Esophagus squamous epithelium (tissue), 5 donors: ENCODE results near the gene FNDC3B. TPM values are rescaled to one million over a fixed set of nuclear protein-coding genes. Genes with fewer than 3 reads are reported as not detected.

Experiments used
- DNase-seq: peaks from one replicate; lab custom pipeline; 2025; lab: John Stamatoyannopoulos, UW
- H3K27ac ChIP-seq, 4 donors: fragments of 200-600 bp; sonication (generic); one replicate each; pipeline ENCODE4 v1.5.1; 2016 to 2019; ENCODE audit warnings: mild to moderate bottlenecking in 1 of 4
- H3K27me3 ChIP-seq, 4 donors: fragments of 200-600 bp; sonication (generic); 1 replicate in 3 of 4; 2 replicates in 1 of 4; pipeline versions ENCODE4 v1.5.1 to v1.6.0; 2017 to 2021; ENCODE audit warnings: antibody characterized with exemption in 1 of 4
- H3K36me3 ChIP-seq, 3 donors: fragments of 200-600 bp; sonication (generic); one replicate each; pipeline ENCODE4 v1.5.1; 2016 to 2019
- H3K4me1 ChIP-seq, 3 donors: fragments of 200-600 bp; sonication (generic); one replicate each; pipeline ENCODE4 v1.5.1; 2017 to 2019
- H3K4me3 ChIP-seq, 4 donors: fragments of 200-600 bp; sonication (generic); 1 replicate in 3 of 4; 2 replicates in 1 of 4; pipeline ENCODE4 v1.5.1; 2016 to 2019; ENCODE audit warnings: mild to moderate bottlenecking in 2 of 4, moderate library complexity in 1 of 4
- H3K9me3 ChIP-seq, 3 donors: fragments of 200-600 bp; sonication (generic); one replicate each; pipeline ENCODE4 v1.5.1; 2016 to 2019
- CTCF ChIP-seq, 6 experiments: fragments of 450-650 bp in 4 of 6; fragments of 200-600 bp in 2 of 6; sonication (generic) in 2 of 6; IDR thresholded peaks; one replicate each; pipeline ENCODE4 v1.5.1; 2016 to 2019; ENCODE audit warnings: antibody characterized with exemption in 6 of 6, mild to moderate bottlenecking in 4 of 6, moderate library complexity in 4 of 6
- POLR2A ChIP-seq, 4 donors: fragments of 450-650 bp; IDR thresholded peaks; one replicate each; pipeline ENCODE4 v1.6.1; 2017; ENCODE audit warnings: antibody characterized with exemption in 4 of 4, mild to moderate bottlenecking in 4 of 4, moderate library complexity in 3 of 4
- WGBS, 2 donors: methylation state at CpG; one replicate each; pipeline ENCODE4 v1.1.5; 2018; 5-methylcytosine and 5-hydroxymethylcytosine counted together
- intact Hi-C: fragments of 100-400 bp; cut with DNase I; formaldehyde crosslinking; loops from one replicate; pipeline ENCODE4 v1.15.0; 2022
- total RNA-seq, 4 donors: library from RNA; depleted of rRNA; stranded (reverse); fragments of >200 nt; gene quantifications; one replicate each; pipeline ENCODE4 v1.1.0, GENCODE V29; 2016
- donor health status: DM: yes; HTN: yes; CAD: no.

FNDC3B gene
- total RNA-seq, 4 donors from 2014 or later: 7.7 to 44.3 (median 20.4) TPM

- 17 to 71% methylated on average over 1 of the region's 1 CpG for WGBS, 2 donors
- intact Hi-C loops: no loop called here
- Histone ChIP-seq H3K36me3 (no peaks in the 10 kb centered on the region), H3K4me1 (no peaks in the 10 kb centered on the region), H3K27ac (no peak overlapping the region), H3K9me3 (no peaks in the 10 kb centered on the region), H3K27me3 (no peaks in the 10 kb centered on the region), H3K4me3 (no peak overlapping the region)
- TF ChIP-seq POLR2A (IDR thresholded peaks at IDR 0.05) (no peak), CTCF (IDR thresholded peaks at IDR 0.05) (no peak)
- no peak for DNase-seq
Measured at GRCh38 chr3:172021164-172021563, 18.2 kb upstream of the FNDC3B start.

DNA sequence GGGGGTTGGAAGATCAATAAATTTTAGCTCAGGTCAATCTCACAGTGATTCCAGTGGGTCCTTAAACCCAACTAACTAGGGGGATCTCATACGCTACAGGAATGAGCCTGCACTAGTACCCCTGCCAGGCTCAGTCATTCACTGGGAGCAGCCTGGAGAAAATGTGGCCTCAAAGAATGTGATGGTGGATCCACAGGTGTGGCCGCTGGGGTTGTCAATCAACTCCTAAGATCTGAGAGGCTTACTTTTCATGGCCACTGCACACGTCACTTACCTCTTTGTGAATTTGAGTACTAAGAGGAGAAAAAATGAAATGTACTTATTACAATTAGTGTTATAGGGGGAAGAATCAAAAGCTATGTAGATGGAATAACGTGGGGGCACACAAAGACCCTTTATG is 17.5 kb upstream of the FNDC3B start:
- Histone ChIP-seq H3K9me3 (no peaks in the 10 kb centered on the region), H3K27me3 (no peaks in the 10 kb centered on the region), H3K27ac (no peak overlapping the region), H3K4me3 (no peak overlapping the region), H3K4me1 (no peaks in the 10 kb centered on the region), H3K36me3 (no peaks in the 10 kb centered on the region)
- intact Hi-C loops: no loop called here
- 84 to 91% methylated on average over 3 to 4 of the region's 4 CpGs for WGBS, 2 donors
- TF ChIP-seq POLR2A (IDR thresholded peaks at IDR 0.05): no peak
- TF ChIP-seq CTCF (IDR thresholded peaks at IDR 0.05): no peak
- no peak for DNase-seq

DNA sequence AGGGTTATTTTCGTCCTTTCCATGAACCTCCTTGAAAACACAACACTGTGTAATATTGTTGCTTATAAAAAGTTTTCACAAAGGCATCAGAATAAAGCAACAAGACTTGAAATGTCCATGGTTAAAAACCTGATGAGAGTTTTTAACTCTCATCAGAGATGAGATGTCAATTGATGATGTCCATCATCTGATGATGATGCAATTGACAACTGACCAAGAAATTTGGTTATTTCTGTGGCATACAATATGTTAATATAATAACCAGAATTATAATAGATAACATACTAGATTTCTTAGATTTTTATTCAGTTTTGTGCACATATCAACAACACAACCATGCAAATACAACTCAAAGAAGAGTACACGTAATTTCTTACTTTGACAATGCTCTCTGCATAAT is 15.5 kb upstream of the FNDC3B start:
- no peak for TF ChIP-seq POLR2A (IDR thresholded peaks at IDR 0.05)
- no peak for TF ChIP-seq CTCF (IDR thresholded peaks at IDR 0.05)
- no peaks in the 10 kb centered on the region for H3K9me3 ChIP-seq
- H3K27me3 ChIP-seq: no peaks in the 10 kb centered on the region
- H3K4me3 ChIP-seq: no peak overlapping the region
- H3K36me3 ChIP-seq: no peaks in the 10 kb centered on the region
- no peaks in the 10 kb centered on the region for H3K4me1 ChIP-seq
- 78 to 79% methylated on average over 2 of the region's 2 CpGs for WGBS, 2 donors
- intact Hi-C loops: no loop called here
- no peak for DNase-seq
- no peak overlapping the region for H3K27ac ChIP-seq

DNA sequence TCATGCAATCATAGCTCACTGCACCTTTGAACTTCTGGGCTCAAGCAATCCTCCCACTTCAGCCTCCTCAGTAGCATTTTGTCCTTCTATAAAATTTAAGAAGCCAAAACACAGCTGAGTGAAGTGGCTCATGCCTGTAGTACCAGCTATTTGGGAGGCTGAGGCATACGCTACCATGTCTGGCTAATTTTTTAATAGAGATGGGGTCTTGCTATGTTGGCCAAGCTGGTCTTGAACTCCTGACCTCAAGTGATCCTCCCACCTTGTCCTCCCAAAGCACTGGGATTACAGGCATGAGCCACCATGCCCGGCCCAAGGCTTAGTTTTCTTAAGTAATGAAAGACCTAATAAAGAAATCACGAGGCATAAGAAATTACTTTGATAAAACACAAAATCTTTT is 14.7 kb upstream of the FNDC3B start:
- Histone ChIP-seq H3K4me1 (no peaks in the 10 kb centered on the region), H3K4me3 (no peak overlapping the region), H3K27me3 (no peaks in the 10 kb centered on the region), H3K9me3 (no peaks in the 10 kb centered on the region), H3K27ac (no peak overlapping the region), H3K36me3 (no peaks in the 10 kb centered on the region)
- TF ChIP-seq CTCF (IDR thresholded peaks at IDR 0.05): no peak
- no peak for TF ChIP-seq POLR2A (IDR thresholded peaks at IDR 0.05)
- DNase-seq: no peak
- 89 to 94% methylated on average over 3 of the region's 3 CpGs for WGBS, 2 donors
- intact Hi-C loops: no loop called here

DNA sequence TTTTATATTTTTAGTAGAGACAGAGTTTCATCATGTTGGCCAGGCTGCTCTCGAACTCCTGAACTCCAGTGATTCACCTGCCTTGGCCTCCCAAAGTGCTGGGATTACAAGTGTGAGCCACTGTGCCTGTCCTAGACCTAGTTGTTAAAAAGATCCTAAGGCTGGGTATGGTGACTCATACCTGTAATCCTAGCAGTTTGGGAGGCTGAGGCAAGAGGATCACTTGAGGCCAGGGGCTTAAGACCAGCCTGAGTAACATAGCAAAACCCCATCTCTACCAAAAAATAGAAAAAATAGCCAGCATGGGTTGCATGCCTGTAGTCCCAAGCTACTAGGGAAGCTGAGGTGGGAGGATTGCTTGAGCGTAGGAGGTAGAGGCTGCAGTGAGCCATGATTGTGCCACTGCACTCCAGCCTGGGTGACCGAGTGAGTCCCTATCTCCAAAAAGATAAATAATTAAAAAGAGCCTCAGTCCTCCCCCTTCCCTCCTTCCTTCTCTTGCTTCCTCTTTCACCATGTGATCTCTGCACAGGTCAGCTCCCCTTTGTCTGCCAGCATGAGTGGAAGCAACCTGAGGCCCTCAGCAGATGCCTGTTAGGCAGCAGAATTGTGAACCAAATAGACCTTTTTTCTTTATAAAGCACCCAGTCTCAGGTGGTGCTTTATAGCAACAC is 9.8 kb upstream of the FNDC3B start:
- no peaks in the 10 kb centered on the region for H3K27me3 ChIP-seq
- H3K9me3 ChIP-seq: no peaks in the 10 kb centered on the region
- TF ChIP-seq CTCF (IDR thresholded peaks at IDR 0.05) (no peak), POLR2A (IDR thresholded peaks at IDR 0.05) (no peak)
- H3K4me3 ChIP-seq: no peak overlapping the region
- no peaks in the 10 kb centered on the region for H3K4me1 ChIP-seq
- no peaks in the 10 kb centered on the region for H3K36me3 ChIP-seq
- DNase-seq: no peak
- WGBS, 2 donors: 68 to 73% methylated on average over 2 to 3 of the region's 3 CpGs
- no peak overlapping the region for H3K27ac ChIP-seq
- intact Hi-C loops: no loop called here
